Body of pancreas (tissue), 4 donors: Measurements from ENCODE around the gene TBL1Y. TPM values are rescaled to one million over a fixed set of nuclear protein-coding genes. Genes with fewer than 3 reads are reported as not detected.

Experiments
- ATAC-seq: fragments of 150-250 bp; one replicate; pipeline ENCODE4 v1.9.1; 2016
- DNase-seq, 4 donors: peaks; one replicate each; pipeline ENCODE4 v3.0.0-alpha.2; 2019
- H3K27ac ChIP-seq, 4 donors: fragments of 200-600 bp; sonication (generic); 1 replicate in 3 of 4; 2 replicates in 1 of 4; pipeline versions ENCODE4 v1.5.1 to v1.6.1; 2016 to 2019; ENCODE audit warnings: mild to moderate bottlenecking in 1 of 4, mixed read lengths in 1 of 4, moderate library complexity in 1 of 4
- H3K27me3 ChIP-seq, 2 donors: fragments of 200-600 bp; sonication (generic); one replicate each; pipeline ENCODE4 v1.6.0; 2016; ENCODE audit warnings: mild to moderate bottlenecking in 1 of 2
- H3K36me3 ChIP-seq, 2 donors: fragments of 200-600 bp; sonication (generic); replicated peaks in 1 of 2; 2 replicates each; pipeline ENCODE4 v1.5.1; 2016; ENCODE audit warnings: low read depth in 2 of 2; ENCODE audit not compliant: insufficient read depth in 1 of 2
- H3K4me1 ChIP-seq: fragments of 200-600 bp; sonication (generic); one replicate; pipeline ENCODE4 v1.6.0; 2016
- H3K4me3 ChIP-seq, 2 donors: fragments of 200-600 bp; sonication (generic); 1 replicate in 1 of 2; 2 replicates in 1 of 2; pipeline ENCODE4 v1.5.1; 2016 to 2019
- H3K9me3 ChIP-seq, 3 donors: fragments of 200-600 bp; sonication (generic); 1 replicate in 2 of 3; 2 replicates in 1 of 3; pipeline ENCODE4 v1.5.1; 2016
- POLR2A ChIP-seq, 3 donors: fragments of 450-650 bp; IDR thresholded peaks; one replicate each; pipeline ENCODE4 v1.6.1; 2016; ENCODE audit warnings: antibody characterized with exemption in 3 of 3, mild to moderate bottlenecking in 2 of 3
- WGBS, 2 donors: methylation state at CpG; one replicate each; pipeline ENCODE4 v1.1.5; 2017; 5-methylcytosine and 5-hydroxymethylcytosine counted together
- intact Hi-C: fragments of 100-400 bp; cut with DNase I; formaldehyde crosslinking; loops from one replicate; pipeline ENCODE4 v1.15.1; 2023
- total RNA-seq, 2 donors: library from RNA; depleted of rRNA; stranded (reverse); fragments of >200 nt; gene quantifications; one replicate each; pipeline ENCODE4 v1.1.0, GENCODE V29; 2016
- TF ChIP-seq, protein P1 (sequence below), 7 experiments: fragments of 450-650 bp in 4 of 7; fragments of 200-600 bp in 3 of 7; sonication (generic) in 3 of 7; IDR thresholded peaks; one replicate each; pipeline ENCODE4 v1.5.1; 2016 to 2019; ENCODE audit warnings: antibody characterized with exemption in 7 of 7

Gene TBL1Y
- total RNA-seq, 2 donors from 2014 or later: not detected

DNA sequence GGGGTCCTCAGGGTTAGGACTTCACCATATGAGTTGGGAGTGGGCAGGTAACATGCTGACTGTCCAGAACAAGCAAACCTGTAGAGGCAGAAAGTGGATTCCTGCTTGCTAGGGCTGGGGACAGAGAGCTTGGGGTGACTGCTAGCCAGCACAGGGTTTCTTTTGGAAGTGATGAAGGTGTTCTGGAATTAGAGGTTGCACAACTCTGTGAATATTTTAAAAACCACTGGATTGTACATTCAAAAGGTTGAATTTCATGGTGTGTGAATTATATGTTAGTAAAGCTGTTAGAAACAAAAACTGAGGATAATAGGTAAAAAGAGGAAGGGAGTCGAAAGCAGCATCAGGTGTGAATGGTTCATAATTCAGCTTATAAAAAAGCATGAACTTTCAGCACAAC is 57.7 kb downstream of the TBL1Y start:
- ATAC-seq: no peak

DNA sequence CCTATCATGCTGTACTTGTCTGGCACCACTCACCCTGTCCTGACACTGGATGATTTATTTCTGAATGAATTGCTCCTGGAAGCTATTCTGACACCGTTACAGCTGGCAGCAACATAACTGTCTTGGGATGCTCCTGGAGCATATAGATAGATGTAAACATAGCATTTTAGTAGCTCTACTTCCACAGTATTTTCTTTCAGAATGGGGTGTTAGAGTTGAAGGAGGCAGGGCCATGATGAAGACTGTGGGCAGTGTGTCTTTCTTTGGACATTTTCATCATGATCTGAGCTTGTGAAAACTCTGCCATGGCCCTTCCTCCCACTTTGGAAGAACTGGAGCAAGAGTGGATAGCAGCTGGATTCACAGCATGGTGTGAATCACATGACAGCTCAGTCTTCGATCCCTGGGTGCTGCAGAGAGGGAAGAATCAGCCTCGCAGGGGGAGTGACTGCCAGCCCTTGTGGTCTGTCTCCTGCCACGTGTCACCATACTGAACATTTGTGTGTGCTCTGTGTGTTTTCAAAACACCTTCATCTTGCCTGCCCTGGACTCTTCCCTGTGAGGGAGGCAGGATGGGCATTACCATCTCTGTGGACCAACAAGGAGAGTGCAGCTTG is 61.9 kb downstream of the TBL1Y start:
- WGBS, 2 donors: 40 to 69% methylated on average over 3 to 4 of the region's 4 CpGs
- no peaks in the 10 kb centered on the region for H3K9me3 ChIP-seq
- intact Hi-C loops: no loop called here
- DNase-seq (no peak), ATAC-seq (no peak)
- H3K36me3 ChIP-seq: no peaks in the 10 kb centered on the region
- H3K27me3 ChIP-seq: no peaks in the 10 kb centered on the region
- no peak overlapping the region for H3K27ac ChIP-seq
- no peak for TF ChIP-seq POLR2A (IDR thresholded peaks at IDR 0.05)
- TF ChIP-seq, protein P1, sequence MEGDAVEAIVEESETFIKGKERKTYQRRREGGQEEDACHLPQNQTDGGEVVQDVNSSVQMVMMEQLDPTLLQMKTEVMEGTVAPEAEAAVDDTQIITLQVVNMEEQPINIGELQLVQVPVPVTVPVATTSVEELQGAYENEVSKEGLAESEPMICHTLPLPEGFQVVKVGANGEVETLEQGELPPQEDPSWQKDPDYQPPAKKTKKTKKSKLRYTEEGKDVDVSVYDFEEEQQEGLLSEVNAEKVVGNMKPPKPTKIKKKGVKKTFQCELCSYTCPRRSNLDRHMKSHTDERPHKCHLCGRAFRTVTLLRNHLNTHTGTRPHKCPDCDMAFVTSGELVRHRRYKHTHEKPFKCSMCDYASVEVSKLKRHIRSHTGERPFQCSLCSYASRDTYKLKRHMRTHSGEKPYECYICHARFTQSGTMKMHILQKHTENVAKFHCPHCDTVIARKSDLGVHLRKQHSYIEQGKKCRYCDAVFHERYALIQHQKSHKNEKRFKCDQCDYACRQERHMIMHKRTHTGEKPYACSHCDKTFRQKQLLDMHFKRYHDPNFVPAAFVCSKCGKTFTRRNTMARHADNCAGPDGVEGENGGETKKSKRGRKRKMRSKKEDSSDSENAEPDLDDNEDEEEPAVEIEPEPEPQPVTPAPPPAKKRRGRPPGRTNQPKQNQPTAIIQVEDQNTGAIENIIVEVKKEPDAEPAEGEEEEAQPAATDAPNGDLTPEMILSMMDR (IDR thresholded peaks at IDR 0.05): no peak
- no peak overlapping the region for H3K4me3 ChIP-seq
- no peaks in the 10 kb centered on the region for H3K4me1 ChIP-seq

More for the DNA sequence above, 57.7 kb downstream of the TBL1Y start:
- intact Hi-C loops: no loop called here
- Histone ChIP-seq H3K4me3 (no peak overlapping the region), H3K27ac (no peak overlapping the region), H3K27me3 (no peaks in the 10 kb centered on the region), H3K9me3 (no peaks in the 10 kb centered on the region), H3K4me1 (peaks cover 15% of the 10 kb centered on the region), H3K36me3 (no peaks in the 10 kb centered on the region)
- no peak for DNase-seq
- WGBS, 2 donors: 100% methylated on average over 1 of the region's 1 CpG
- TF ChIP-seq POLR2A (IDR thresholded peaks at IDR 0.05): no peak
- TF ChIP-seq, protein P1 (IDR thresholded peaks at IDR 0.05): no peak

DNA sequence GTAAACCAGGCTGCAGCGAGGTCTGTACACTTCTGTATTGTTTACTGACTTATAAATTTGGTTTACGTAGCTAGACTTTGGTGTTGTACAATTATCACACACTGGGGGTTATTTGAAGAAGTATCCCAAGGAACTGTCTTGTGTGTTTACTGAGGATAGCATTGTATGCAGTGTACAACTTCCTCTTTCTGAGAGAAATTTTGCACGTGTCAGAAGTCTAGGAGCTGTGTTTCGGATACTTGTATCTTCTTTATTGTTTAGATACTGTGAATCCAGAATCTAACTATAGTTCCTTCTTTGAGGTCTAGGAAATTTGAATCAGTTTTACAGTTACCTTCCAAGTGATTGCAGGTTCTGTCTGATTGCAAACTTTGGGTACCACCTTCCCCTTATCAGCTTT is 64.5 kb downstream of the TBL1Y start:
- 80% methylated on average over 4 of the region's 4 CpGs for WGBS, 2 donors
- intact Hi-C loops: no loop called here
- no peaks in the 10 kb centered on the region for H3K36me3 ChIP-seq
- DNase-seq: no peak
- no peaks in the 10 kb centered on the region for H3K9me3 ChIP-seq
- no peaks in the 10 kb centered on the region for H3K27me3 ChIP-seq
- ATAC-seq: no peak
- H3K27ac ChIP-seq: no peak overlapping the region
- H3K4me1 ChIP-seq: no peaks in the 10 kb centered on the region
- no peak for TF ChIP-seq POLR2A (IDR thresholded peaks at IDR 0.05)
- TF ChIP-seq, protein P1 (IDR thresholded peaks at IDR 0.05): no peak
- H3K4me3 ChIP-seq: no peak overlapping the region

DNA sequence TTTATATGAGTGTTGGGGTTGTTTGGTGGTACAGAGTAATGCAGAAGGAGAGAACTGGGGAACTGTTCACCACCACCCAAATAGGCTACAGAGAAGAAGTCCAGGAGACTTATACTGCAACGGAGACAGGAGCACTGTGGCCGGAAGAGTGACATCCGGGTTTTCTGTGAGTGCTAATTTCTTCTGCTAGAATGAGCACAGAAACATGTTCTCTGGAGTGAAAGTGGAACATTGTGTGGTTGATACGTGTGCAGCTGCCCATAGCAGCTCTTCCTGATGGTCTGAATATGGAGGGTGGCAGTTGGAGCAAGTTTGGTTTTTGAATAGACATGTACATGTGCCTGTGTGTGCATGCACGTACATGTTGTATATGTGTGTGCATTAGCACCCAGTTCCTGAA is 67.3 kb downstream of the TBL1Y start:
- no peaks in the 10 kb centered on the region for H3K4me1 ChIP-seq
- WGBS, 2 donors: 93 to 98% methylated on average over 5 of the region's 5 CpGs
- TF ChIP-seq, protein P1 (IDR thresholded peaks at IDR 0.05): no peak
- no peak for TF ChIP-seq POLR2A (IDR thresholded peaks at IDR 0.05)
- no peak overlapping the region for H3K27ac ChIP-seq
- H3K4me3 ChIP-seq: no peak overlapping the region
- no peaks in the 10 kb centered on the region for H3K27me3 ChIP-seq
- no peaks in the 10 kb centered on the region for H3K9me3 ChIP-seq
- ATAC-seq: no peak
- intact Hi-C loops: no loop called here
- DNase-seq: no peak
- no peaks in the 10 kb centered on the region for H3K36me3 ChIP-seq

DNA sequence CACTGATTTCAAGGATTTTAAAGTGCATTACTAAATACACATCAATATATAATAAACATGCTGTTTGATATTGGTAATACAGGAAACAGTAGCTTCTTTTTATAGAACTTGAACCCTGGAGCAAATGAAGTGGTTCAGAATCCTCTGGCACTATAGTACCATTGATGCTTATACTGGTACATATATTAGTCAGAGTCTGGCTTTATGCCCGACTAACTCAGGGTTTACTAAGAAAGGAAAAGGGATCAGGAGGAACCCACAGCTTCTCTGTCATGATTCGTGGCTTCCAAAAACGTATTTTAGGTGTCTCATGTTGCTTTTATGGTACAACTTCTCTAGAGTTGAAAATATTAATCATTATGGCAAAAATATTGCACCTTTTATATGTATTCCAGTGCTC is 72.7 kb downstream of the TBL1Y start:
- Histone ChIP-seq H3K36me3 (no peaks in the 10 kb centered on the region), H3K27me3 (no peaks in the 10 kb centered on the region), H3K4me1 (no peaks in the 10 kb centered on the region), H3K4me3 (no peak overlapping the region), H3K9me3 (no peaks in the 10 kb centered on the region), H3K27ac (no peak overlapping the region)
- ATAC-seq (no peak), DNase-seq (no peak)
- 70 to 73% methylated on average over 3 of the region's 3 CpGs for WGBS, 2 donors
- intact Hi-C loops: no loop called here
- no peak for TF ChIP-seq POLR2A (IDR thresholded peaks at IDR 0.05)
- TF ChIP-seq, protein P1 (IDR thresholded peaks at IDR 0.05): no peak
